K562 (cell line): ENCODE data around the gene PLG. TPM values are rescaled to one million over a fixed set of nuclear protein-coding genes. Genes with fewer than 3 reads are reported as not detected.
"Not testable (repeated sequence)": the region's sequence is repeated elsewhere in the genome, so short reads cannot be mapped to it uniquely, and the experiment has no call there.

Source experiments
- ATAC-seq: fragments of 200-7000 bp; cut with Tn5 transposase; 3 replicates; pipeline ENCODE4 v1.9.1; 2020; ENCODE audit warnings: moderate library complexity
- BruUV-seq: library from RNA; stranded (reverse); fragments of 400-500 nt; replicated peaks from 2 replicates; lab custom pipeline; 2021; lab: Mats Ljungman, UMichigan
- CTCF ChIA-PET: fragments of 300-600 bp; formaldehyde crosslinking; extraction: SDS; loops from one replicate; lab custom pipeline; 2021; ENCODE audit warnings: low intra/inter-chr PET ratio; lab: Yijun Ruan, JAX
- POLR2A ChIA-PET: fragments of 300-600, 350-650 bp; sonication (Branson Sonifier 250); formaldehyde crosslinking; extraction: SDS; loops from one replicate; lab custom pipeline; 2021; ENCODE audit warnings: antibody characterized with exemption, inconsistent platforms; lab: Yijun Ruan, JAX
- DNase-seq, 4 experiments: peaks; one replicate each; pipeline versions ENCODE4 v3.0.0 to v3.0.0-alpha.2; 2011 to 2018; ENCODE audit warnings: low spot score in 3 of 4, mixed read lengths in 3 of 4; ENCODE audit errors: extremely low read depth in 1 of 4
- FAIRE-seq: peaks from 2 replicates; lab custom pipeline; 2011; peaks lifted over from hg19 to GRCh38; lab: Jason Lieb, UNC
- H2AFZ ChIP-seq: 2 replicates; pipeline ENCODE4 v1.6.0; 2011; ENCODE audit warnings: low read depth, low read length, control low read depth, inconsistent platforms
- H3K27ac ChIP-seq: fragments of 200-600 bp; 3 replicates; pipeline ENCODE4 v1.8.0; 2011; ENCODE audit warnings: low read depth, mild to moderate bottlenecking, control low read depth, inconsistent platforms, low read length, moderate library complexity, mixed read lengths; ENCODE audit errors: extremely low read depth
- H3K27me3 ChIP-seq, 2 experiments: fragments of 300-600 bp in 1 of 2; 2 replicates in 1 of 2; 3 replicates in 1 of 2; pipeline versions ENCODE4 v1.6.0 to v1.8.0; 2011; ENCODE audit warnings: inconsistent platforms in 2 of 2, low read length in 2 of 2, mild to moderate bottlenecking in 1 of 2, mixed read lengths in 1 of 2, moderate library complexity in 1 of 2; ENCODE audit not compliant: control insufficient read depth in 2 of 2, insufficient read depth in 2 of 2
- H3K36me3 ChIP-seq: fragments of 300-600 bp; 3 replicates; pipeline ENCODE4 v1.8.0; 2011; ENCODE audit warnings: mild to moderate bottlenecking, low read length, inconsistent platforms; ENCODE audit not compliant: control insufficient read depth, insufficient read depth
- H3K4me1 ChIP-seq, 2 experiments: fragments of 200-600 bp in 1 of 2; replicated peaks in 1 of 2; 2 replicates in 1 of 2; 3 replicates in 1 of 2; pipeline versions ENCODE4 v1.5.1 to v1.8.0; 2011; ENCODE audit warnings: inconsistent platforms in 2 of 2, low read length in 2 of 2, mild to moderate bottlenecking in 1 of 2, mixed read lengths in 1 of 2, moderate library complexity in 1 of 2; ENCODE audit not compliant: control insufficient read depth in 2 of 2, insufficient read depth in 2 of 2
- H3K4me2 ChIP-seq: 2 replicates; pipeline ENCODE4 v1.6.1; 2011; ENCODE audit warnings: low read length, control low read depth, inconsistent platforms, mixed read lengths; ENCODE audit not compliant: insufficient read depth
- H3K4me3 ChIP-seq: fragments of 200-600 bp; sonication (generic), shearing (Covaris generic); 2 replicates; pipeline ENCODE4 v1.5.1; 2016; ENCODE audit warnings: control low read depth, inconsistent platforms
- H3K79me2 ChIP-seq: fragments of 200-600 bp; 3 replicates; pipeline ENCODE4 v1.8.0; 2011; ENCODE audit warnings: low read length, inconsistent platforms; ENCODE audit not compliant: control insufficient read depth, insufficient read depth
- H3K9ac ChIP-seq, 2 experiments: 2 replicates each; pipeline versions ENCODE4 v1.6.0 to v1.6.1; 2011; ENCODE audit warnings: low read depth in 2 of 2, low read length in 2 of 2, control low read depth in 1 of 2, inconsistent platforms in 1 of 2, mild to moderate bottlenecking in 1 of 2, mixed read lengths in 1 of 2; ENCODE audit not compliant: insufficient read depth in 1 of 2
- H3K9me1 ChIP-seq: one replicate; pipeline ENCODE4 v1.6.0; 2011; ENCODE audit warnings: inconsistent platforms, mild to moderate bottlenecking, low read length, moderate library complexity; ENCODE audit not compliant: control insufficient read depth, insufficient read depth
- H3K9me3 ChIP-seq: replicated peaks from 2 replicates; pipeline ENCODE4 v1.5.1; 2011; ENCODE audit warnings: low read depth, low read length, inconsistent platforms; ENCODE audit not compliant: control insufficient read depth, insufficient read depth
- H4K20me1 ChIP-seq: replicated peaks from 2 replicates; pipeline ENCODE4 v1.6.1; 2011; ENCODE audit warnings: low read length, inconsistent platforms, mixed read lengths; ENCODE audit not compliant: control insufficient read depth, insufficient read depth
- CBX3 ChIP-seq, 2 experiments: IDR thresholded peaks; 1 replicate in 1 of 2; 2 replicates in 1 of 2; pipeline ENCODE4 v1.6.1; 2012; ENCODE audit warnings: inconsistent platforms in 2 of 2, low read length in 2 of 2, borderline replicate concordance in 1 of 2, control low read depth in 1 of 2
- CBX5 ChIP-seq: IDR thresholded peaks from 2 replicates; pipeline ENCODE4 v1.6.1; 2014; ENCODE audit warnings: low read depth, borderline replicate concordance
- TRIM24 ChIP-seq, 2 experiments: fragments of 450-650 bp; IDR thresholded peaks; 2 replicates each; pipeline ENCODE4 v1.6.1; 2016
- TRIM28 ChIP-seq: fragments of 450-650 bp; IDR thresholded peaks from 2 replicates; pipeline ENCODE4 v1.6.1; 2017
- WGBS: fragments of 100-300 bp; shearing (Covaris generic); methylation state at CpG from one replicate; pipeline ENCODE4 v1.1.6; 2016; ENCODE audit warnings: low coverage, mixed read lengths; ENCODE audit not compliant: insufficient coverage; ENCODE audit errors: missing lambda C conversion rate; 5-methylcytosine and 5-hydroxymethylcytosine counted together
- in situ Hi-C: fragments of 300-500 bp; cut with MboI; formaldehyde crosslinking; loops from 4 replicates; pipeline ENCODE4 v1.15.0; 2018; ENCODE audit warnings: inconsistent platforms, mixed read lengths
- intact Hi-C: fragments of 100-400 bp; cut with micrococcal nuclease; formaldehyde crosslinking; loops from 2 replicates; pipeline ENCODE4 v1.14.2; 2022
- polyA plus RNA-seq, 8 experiments: library from polyadenylated mRNA; depleted of rRNA in 4 of 8; stranded (reverse) in 5 of 8; unstranded in 3 of 8; fragments of >200 nt; fragmentation: Nextera tagmentation in 2 of 8; fragmentation: Illumina TruSeq in 1 of 8; extraction: Ambion mirVana in 2 of 8; extraction: Trizol in 1 of 8; gene quantifications; 2 replicates each; pipeline versions ENCODE4 v1.2.1 to v1.2.3, GENCODE V29; 2011 to 2014; ENCODE audit warnings: inconsistent platforms in 1 of 8, missing spikeins in 1 of 8
- total RNA-seq, 7 experiments: library from RNA; depleted of rRNA in 6 of 7; stranded (reverse); fragments of >200 nt in 6 of 7; fragmentation: Illumina TruSeq in 2 of 7; extraction: Trizol in 2 of 7; gene quantifications; 2 replicates each; pipeline versions ENCODE4 v1.2.1 to v1.2.3, GENCODE V29; 2011 to 2021; ENCODE audit warnings: low replicate concordance in 1 of 7

The PLG gene
- total and polyA plus RNA-seq, 9 of the 15 experiments (the other 6 are each of a cell fraction or from before 2014, with no cell fraction given): 0.64 TPM; not detected in 8

- 61% methylated on average over 6 of the region's 6 CpGs for WGBS
- H3K36me3 ChIP-seq, H3K9ac ChIP-seq, ATAC-seq, H3K4me1 ChIP-seq, H2AFZ ChIP-seq, POLR2A ChIA-PET, H3K27ac ChIP-seq, H3K27me3 ChIP-seq, CTCF ChIA-PET, intact Hi-C loops, H3K9me3 ChIP-seq, DNase-seq, H4K20me1 ChIP-seq, H3K4me3 ChIP-seq, H3K79me2 ChIP-seq, FAIRE-seq, H3K4me2 ChIP-seq, H3K9me1 ChIP-seq, BruUV-seq, in situ Hi-C loops: not testable (repeated sequence)
- TF ChIP-seq CBX5 (peak; percentile 70; the same call in 1 of the 2 replicates), TRIM28 (0 out of 2 replicates have a peak, but pooled peaks have one; percentile 24), TRIM24 (IDR thresholded peaks at IDR 0.05) (peak in 1 of 2 experiments; percentile 33; a peak in 1 of 4 replicates), CBX3 (IDR thresholded peaks at IDR 0.05; ENCODE audit: borderline replicate concordance in 1 of 2, low read length in 2 of 2) (peak in 1 of 2 experiments; percentile 71; a peak in 1 of 3 replicates)
These were observed 77.1 kb downstream of the PLG start for GRCh38 chr6:160779095-160779494.

DNA sequence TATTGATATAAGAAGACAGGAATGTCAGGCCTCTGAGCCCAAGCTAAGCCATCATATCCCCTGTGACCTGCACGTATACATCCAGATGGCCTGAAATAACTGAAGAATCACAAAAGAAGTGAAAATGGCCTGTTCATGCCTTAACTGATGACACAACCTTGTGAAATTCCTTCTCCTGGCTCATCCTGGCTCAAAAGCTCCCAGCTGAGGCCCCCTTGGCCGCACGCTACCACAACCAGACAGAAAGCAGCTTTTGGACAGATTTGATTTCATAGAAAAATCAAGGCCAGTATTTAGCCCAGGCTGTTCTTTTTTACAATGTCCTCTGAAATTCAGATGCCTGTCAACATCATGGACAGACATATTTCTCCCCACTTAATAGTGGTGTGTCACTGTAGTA lies 78.6 kb downstream of the PLG start:
- WGBS: 57% methylated on average over 3 of the region's 3 CpGs
- FAIRE-seq, H3K36me3 ChIP-seq, BruUV-seq, intact Hi-C loops, H3K4me3 ChIP-seq, DNase-seq, ATAC-seq, CTCF ChIA-PET, H3K9me1 ChIP-seq, in situ Hi-C loops, H4K20me1 ChIP-seq, H3K9me3 ChIP-seq, H3K9ac ChIP-seq, H2AFZ ChIP-seq, H3K27ac ChIP-seq, H3K79me2 ChIP-seq, H3K27me3 ChIP-seq, H3K4me2 ChIP-seq, H3K4me1 ChIP-seq, POLR2A ChIA-PET: not testable (repeated sequence)
